K562 (cell line): ENCODE results near the gene CTDNEP1. TPM values are rescaled to one million over a fixed set of nuclear protein-coding genes. Genes with fewer than 3 reads are reported as not detected.

ENCODE experiments used
- CHD7 ChIP-seq: fragments of 200-600 bp; sonication (generic); IDR thresholded peaks from one replicate; pipeline ENCODE4 v1.6.1; 2012; ENCODE audit warnings: mild to moderate bottlenecking, low read depth, low read length, inconsistent platforms
- KDM1A ChIP-seq, 2 experiments: fragments of 450-650 bp; IDR thresholded peaks; 2 replicates each; pipeline ENCODE4 v1.6.1; 2016; ENCODE audit warnings: mild to moderate bottlenecking in 2 of 2
- LCOR ChIP-seq: sonication (generic); formaldehyde crosslinking; IDR thresholded peaks from 2 replicates; pipeline ENCODE4 v1.8.0; 2022; ENCODE audit warnings: mild to moderate bottlenecking, missing genetic modification reagents
- MAFK ChIP-seq: IDR thresholded peaks from 2 replicates; pipeline ENCODE4 v1.6.1; 2011; ENCODE audit warnings: low read length, improper control_type of control experiment
- ZHX1 ChIP-seq: fragments of 150-350 bp; conservative IDR thresholded peaks from 2 replicates; pipeline ENCODE4 v1.6.1; 2014; ENCODE audit warnings: low read length
- ZNF354B ChIP-seq: fragments of 250-450 bp; sonication (Bioruptor Pico); IDR thresholded peaks from 2 replicates; pipeline ENCODE4 v1.4.0; 2020
- ZNF830 ChIP-seq: fragments of 250-450 bp; sonication (Bioruptor Pico); IDR thresholded peaks from 2 replicates; pipeline ENCODE4 v1.5.0; 2021; ENCODE audit warnings: mild to moderate bottlenecking
- polyA plus RNA-seq, 8 experiments: library from polyadenylated mRNA; depleted of rRNA in 4 of 8; stranded (reverse) in 5 of 8; unstranded in 3 of 8; fragments of >200 nt; fragmentation: Nextera tagmentation in 2 of 8; fragmentation: Illumina TruSeq in 1 of 8; extraction: Ambion mirVana in 2 of 8; extraction: Trizol in 1 of 8; gene quantifications; 2 replicates each; pipeline versions ENCODE4 v1.2.1 to v1.2.3, GENCODE V29; 2011 to 2014; ENCODE audit warnings: inconsistent platforms in 1 of 8, missing spikeins in 1 of 8
- total RNA-seq, 7 experiments: library from RNA; depleted of rRNA in 6 of 7; stranded (reverse); fragments of >200 nt in 6 of 7; fragmentation: Illumina TruSeq in 2 of 7; extraction: Trizol in 2 of 7; gene quantifications; 2 replicates each; pipeline versions ENCODE4 v1.2.1 to v1.2.3, GENCODE V29; 2011 to 2021; ENCODE audit warnings: low replicate concordance in 1 of 7
- TF ChIP-seq, protein P1 (sequence below): fragments of 250-450 bp; sonication (Bioruptor Pico); IDR thresholded peaks from 2 replicates; pipeline ENCODE4 v1.8.0; 2021; ENCODE audit warnings: moderate library complexity, mild to moderate bottlenecking, inconsistent platforms
- TF ChIP-seq, protein P2 (sequence below): fragments of 250-450 bp; sonication (Bioruptor Pico); IDR thresholded peaks from 2 replicates; pipeline ENCODE4 v1.9.0; 2021; ENCODE audit warnings: mild to moderate bottlenecking, inconsistent platforms

CTDNEP1 gene
- total and polyA plus RNA-seq, 9 of the 15 experiments (the other 6 are each of a cell fraction or from before 2014, with no cell fraction given), result 10.7 to 150 (median 28.5) TPM

DNA sequence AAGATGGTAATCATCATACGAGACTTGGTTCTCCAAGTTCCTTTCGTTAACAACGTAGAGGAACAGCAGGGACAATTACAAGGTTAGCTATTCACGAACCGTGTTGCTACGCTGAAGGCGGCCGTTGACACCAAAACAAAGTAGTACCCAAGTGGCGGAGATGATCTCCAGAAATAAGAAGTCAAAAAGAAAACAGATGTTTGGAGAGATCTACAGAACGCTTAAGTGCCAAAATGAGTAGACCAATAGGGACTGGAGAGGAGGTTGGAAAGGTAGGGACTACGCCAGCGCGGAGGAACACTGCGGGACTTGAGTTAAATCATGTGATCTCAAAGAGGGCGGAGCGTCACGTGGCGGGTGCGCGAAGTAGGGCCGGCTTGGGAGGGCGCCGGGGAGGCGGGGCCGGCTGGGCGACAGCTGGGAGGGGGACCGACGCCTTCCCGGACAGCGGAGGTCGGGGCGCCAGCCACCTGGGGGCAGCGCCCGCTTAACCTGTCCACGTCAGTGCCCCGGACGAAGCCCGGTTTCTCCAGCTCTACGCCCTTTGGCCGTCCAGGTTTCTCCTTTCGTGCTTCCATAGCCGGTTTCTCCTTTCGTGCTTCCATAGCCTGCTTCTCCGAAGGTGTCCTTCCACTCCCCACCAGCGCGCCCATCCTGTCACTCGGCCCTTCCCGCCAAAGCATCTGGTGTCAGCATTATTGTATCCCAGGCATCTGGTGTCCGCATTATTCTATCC lies 8.6 kb downstream of the CTDNEP1 start (continued):
- TF ChIP-seq, protein P1, sequence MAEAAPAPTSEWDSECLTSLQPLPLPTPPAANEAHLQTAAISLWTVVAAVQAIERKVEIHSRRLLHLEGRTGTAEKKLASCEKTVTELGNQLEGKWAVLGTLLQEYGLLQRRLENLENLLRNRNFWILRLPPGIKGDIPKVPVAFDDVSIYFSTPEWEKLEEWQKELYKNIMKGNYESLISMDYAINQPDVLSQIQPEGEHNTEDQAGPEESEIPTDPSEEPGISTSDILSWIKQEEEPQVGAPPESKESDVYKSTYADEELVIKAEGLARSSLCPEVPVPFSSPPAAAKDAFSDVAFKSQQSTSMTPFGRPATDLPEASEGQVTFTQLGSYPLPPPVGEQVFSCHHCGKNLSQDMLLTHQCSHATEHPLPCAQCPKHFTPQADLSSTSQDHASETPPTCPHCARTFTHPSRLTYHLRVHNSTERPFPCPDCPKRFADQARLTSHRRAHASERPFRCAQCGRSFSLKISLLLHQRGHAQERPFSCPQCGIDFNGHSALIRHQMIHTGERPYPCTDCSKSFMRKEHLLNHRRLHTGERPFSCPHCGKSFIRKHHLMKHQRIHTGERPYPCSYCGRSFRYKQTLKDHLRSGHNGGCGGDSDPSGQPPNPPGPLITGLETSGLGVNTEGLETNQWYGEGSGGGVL (CRISPR knock-in tag), result no peak
- no peak for TF ChIP-seq ZNF830 (CRISPR knock-in tag)
- TF ChIP-seq CHD7, result no peak
- TF ChIP-seq LCOR, result peak; percentile 94
- no peak for TF ChIP-seq ZNF354B (CRISPR knock-in tag)
- TF ChIP-seq, protein P2, sequence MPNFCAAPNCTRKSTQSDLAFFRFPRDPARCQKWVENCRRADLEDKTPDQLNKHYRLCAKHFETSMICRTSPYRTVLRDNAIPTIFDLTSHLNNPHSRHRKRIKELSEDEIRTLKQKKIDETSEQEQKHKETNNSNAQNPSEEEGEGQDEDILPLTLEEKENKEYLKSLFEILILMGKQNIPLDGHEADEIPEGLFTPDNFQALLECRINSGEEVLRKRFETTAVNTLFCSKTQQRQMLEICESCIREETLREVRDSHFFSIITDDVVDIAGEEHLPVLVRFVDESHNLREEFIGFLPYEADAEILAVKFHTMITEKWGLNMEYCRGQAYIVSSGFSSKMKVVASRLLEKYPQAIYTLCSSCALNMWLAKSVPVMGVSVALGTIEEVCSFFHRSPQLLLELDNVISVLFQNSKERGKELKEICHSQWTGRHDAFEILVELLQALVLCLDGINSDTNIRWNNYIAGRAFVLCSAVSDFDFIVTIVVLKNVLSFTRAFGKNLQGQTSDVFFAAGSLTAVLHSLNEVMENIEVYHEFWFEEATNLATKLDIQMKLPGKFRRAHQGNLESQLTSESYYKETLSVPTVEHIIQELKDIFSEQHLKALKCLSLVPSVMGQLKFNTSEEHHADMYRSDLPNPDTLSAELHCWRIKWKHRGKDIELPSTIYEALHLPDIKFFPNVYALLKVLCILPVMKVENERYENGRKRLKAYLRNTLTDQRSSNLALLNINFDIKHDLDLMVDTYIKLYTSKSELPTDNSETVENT (CRISPR knock-in tag), result no peak
- TF ChIP-seq MAFK, result no peak
- TF ChIP-seq KDM1A (IDR thresholded peaks at IDR 0.05), result no peak
- TF ChIP-seq ZHX1, result no peak
